ENCODE results near the gene FAM200C. TPM values are rescaled to one million over a fixed set of nuclear protein-coding genes. Genes with fewer than 3 reads are reported as not detected.

The FAM200C gene
- polyA plus RNA-seq, 6 donors from 2014 or later: 0.22 to 0.53 (median 0.39) TPM; not detected in 2

- no peak for DNase-seq
- ATAC-seq (ENCODE audit: low read depth in 2 of 2): no peak
- Mint-ChIP-seq H3K27ac (peak overlapping the region in 1 of 6 donors; percentile 43), H3K27me3 (peaks cover 75 to 88% (median 76%) of the 10 kb centered on the region in 3 donors), H3K4me3 (peak overlapping the region; percentile 37 to 90 (median 64)), H3K9me3 (no peaks in the 10 kb centered on the region), H3K4me1 (peaks cover 9 to 15% (median 10%) of the 10 kb centered on the region in 3 donors), H3K36me3 (no peaks in the 10 kb centered on the region)
These were observed 28.6 kb downstream of the FAM200C start for GRCh38 chr5:160371294-160371693.

- Mint-ChIP-seq H3K36me3 (no peaks in the 10 kb centered on the region), H3K9me3 (no peaks in the 10 kb centered on the region), H3K4me1 (peaks cover 9 to 15% (median 10%) of the 10 kb centered on the region in 3 donors), H3K27me3 (peaks cover 73 to 81% (median 73%) of the 10 kb centered on the region in 3 donors), H3K4me3 (peak overlapping the region; percentile 49 to 90 (median 70)), H3K27ac (peak overlapping the region in 1 of 6 donors; percentile 1)
- ATAC-seq (ENCODE audit: low read depth in 2 of 2) (no peak), DNase-seq (no peak)
These were observed 29.2 kb downstream of the FAM200C start for GRCh38 chr5:160370713-160371034.

GRCh38 chr5:160369990-160370712 lies 29.7 kb downstream of the FAM200C start, which contains the start of gene C1QTNF2:
TSS of gene C1QTNF2 (minus strand) at chr5:160370626. CDS start at chr5:160355011, 15,615 bp downstream.
- Mint-ChIP-seq H3K9me3 (no peaks in the 10 kb centered on the region), H3K27me3 (peaks cover 71 to 78% (median 71%) of the 10 kb centered on the region in 3 donors)
- ATAC-seq (ENCODE audit: low read depth in 2 of 2): peak; percentile 34 to 64

GRCh38 chr5:160367885-160368284 lies 32.0 kb downstream of the FAM200C start:
- Mint-ChIP-seq H3K27me3 (peaks cover 50 to 61% (median 53%) of the 10 kb centered on the region in 3 donors), H3K4me1 (peaks cover 9 to 15% (median 10%) of the 10 kb centered on the region in 3 donors), H3K36me3 (no peaks in the 10 kb centered on the region), H3K9me3 (no peaks in the 10 kb centered on the region), H3K4me3 (peak overlapping the region in 1 of 8 donors; percentile 42), H3K27ac (no peak overlapping the region)
- ATAC-seq (ENCODE audit: low read depth in 2 of 2) (no peak), DNase-seq (no peak)

More at GRCh38 chr5:160369990-160370712, 29.7 kb downstream of the FAM200C start, which contains the start of gene C1QTNF2:
- no peak for DNase-seq
- peak within 1 kb of the TSS; percentile 61 to 91 (median 85) for H3K4me3 Mint-ChIP-seq
- peaks cover 9 to 15% (median 10%) of the 10 kb centered on the region in 3 donors for H3K4me1 Mint-ChIP-seq
- peak within 1 kb of the TSS in 3 of 6 donors; percentile 1 to 85 (median 43) for H3K27ac Mint-ChIP-seq
- no peaks in the 10 kb centered on the region for H3K36me3 Mint-ChIP-seq

GRCh38 chr5:160367261-160367660 lies 32.6 kb downstream of the FAM200C start:
- no peak for DNase-seq
- Mint-ChIP-seq H3K9me3 (no peaks in the 10 kb centered on the region), H3K36me3 (no peaks in the 10 kb centered on the region), H3K27me3 (peaks cover 47 to 59% (median 50%) of the 10 kb centered on the region in 3 donors), H3K27ac (no peak overlapping the region), H3K4me3 (no peak overlapping the region), H3K4me1 (peaks cover 9 to 15% (median 10%) of the 10 kb centered on the region in 3 donors)
- no peak for ATAC-seq (ENCODE audit: low read depth in 2 of 2)

GRCh38 chr5:160366230-160366629 lies 33.6 kb downstream of the FAM200C start:
- Mint-ChIP-seq H3K4me1 (peaks cover 9 to 15% (median 10%) of the 10 kb centered on the region in 3 donors), H3K36me3 (no peaks in the 10 kb centered on the region), H3K9me3 (no peaks in the 10 kb centered on the region), H3K4me3 (no peak overlapping the region), H3K27ac (no peak overlapping the region), H3K27me3 (peaks cover 42 to 49% (median 43%) of the 10 kb centered on the region in 3 donors)
- DNase-seq: no peak
- no peak for ATAC-seq (ENCODE audit: low read depth in 2 of 2)

- no peak for DNase-seq
- Mint-ChIP-seq H3K4me1 (no peaks in the 10 kb centered on the region), H3K9me3 (no peaks in the 10 kb centered on the region), H3K36me3 (no peaks in the 10 kb centered on the region), H3K27me3 (peaks cover 20 to 33% (median 23%) of the 10 kb centered on the region in 3 donors), H3K4me3 (no peak overlapping the region), H3K27ac (no peak overlapping the region)
- no peak for ATAC-seq (ENCODE audit: low read depth in 2 of 2)
These were observed 36.0 kb downstream of the FAM200C start for GRCh38 chr5:160363660-160364395.

- no peaks in the 10 kb centered on the region for H3K36me3 Mint-ChIP-seq
- H3K27ac Mint-ChIP-seq: no peak overlapping the region
- no peak overlapping the region for H3K4me3 Mint-ChIP-seq
- no peaks in the 10 kb centered on the region for H3K4me1 Mint-ChIP-seq
- DNase-seq (no peak), ATAC-seq (ENCODE audit: low read depth in 2 of 2) (no peak)
- no peaks in the 10 kb centered on the region for H3K9me3 Mint-ChIP-seq
- peaks cover 15 to 27% (median 17%) of the 10 kb centered on the region in 3 donors for H3K27me3 Mint-ChIP-seq
These were observed 36.6 kb downstream of the FAM200C start for GRCh38 chr5:160363211-160363610.

GRCh38 chr5:160361624-160362228 lies 38.1 kb downstream of the FAM200C start:
- Mint-ChIP-seq H3K27ac (no peak overlapping the region), H3K27me3 (peaks cover 4 to 22% (median 5%) of the 10 kb centered on the region in 3 donors), H3K36me3 (no peaks in the 10 kb centered on the region), H3K4me1 (no peaks in the 10 kb centered on the region), H3K9me3 (no peaks in the 10 kb centered on the region), H3K4me3 (no peak overlapping the region)
- no peak for ATAC-seq (ENCODE audit: low read depth in 2 of 2)
- DNase-seq: no peak

GRCh38 chr5:160360310-160360709 lies 39.5 kb downstream of the FAM200C start:
- Mint-ChIP-seq H3K4me3 (no peak overlapping the region), H3K27me3 (peaks cover 4 to 22% (median 5%) of the 10 kb centered on the region in 3 donors), H3K4me1 (no peaks in the 10 kb centered on the region), H3K9me3 (no peaks in the 10 kb centered on the region), H3K27ac (no peak overlapping the region), H3K36me3 (no peaks in the 10 kb centered on the region)
- DNase-seq (no peak), ATAC-seq (ENCODE audit: low read depth in 2 of 2) (no peak)

- no peaks in the 10 kb centered on the region for H3K4me1 Mint-ChIP-seq
- DNase-seq (no peak), ATAC-seq (ENCODE audit: low read depth in 2 of 2) (no peak)
- no peak overlapping the region for H3K4me3 Mint-ChIP-seq
- H3K27me3 Mint-ChIP-seq: peaks cover 4 to 18% (median 5%) of the 10 kb centered on the region in 3 donors
- H3K36me3 Mint-ChIP-seq: no peaks in the 10 kb centered on the region
- H3K27ac Mint-ChIP-seq: no peak overlapping the region
- no peaks in the 10 kb centered on the region for H3K9me3 Mint-ChIP-seq
These were observed 40.0 kb downstream of the FAM200C start for GRCh38 chr5:160359816-160360215.

- Mint-ChIP-seq H3K36me3 (no peaks in the 10 kb centered on the region), H3K9me3 (no peaks in the 10 kb centered on the region), H3K4me3 (no peak overlapping the region), H3K27me3 (peaks cover 4 to 15% (median 5%) of the 10 kb centered on the region in 3 donors), H3K4me1 (no peaks in the 10 kb centered on the region), H3K27ac (no peak overlapping the region)
- ATAC-seq (ENCODE audit: low read depth in 2 of 2) (no peak), DNase-seq (no peak)
These were observed 40.6 kb downstream of the FAM200C start for GRCh38 chr5:160359242-160359641.

- DNase-seq (no peak), ATAC-seq (ENCODE audit: low read depth in 2 of 2) (no peak)
- Mint-ChIP-seq H3K27ac (no peak overlapping the region), H3K36me3 (no peaks in the 10 kb centered on the region), H3K4me3 (no peak overlapping the region), H3K27me3 (peaks cover 4 to 15% (median 5%) of the 10 kb centered on the region in 3 donors), H3K9me3 (no peaks in the 10 kb centered on the region), H3K4me1 (no peaks in the 10 kb centered on the region)
These were observed 41.9 kb downstream of the FAM200C start for GRCh38 chr5:160357861-160358411.
